SJSA1 (cell line): Measurements from ENCODE around the gene FBXL7. TPM values are rescaled to one million over a fixed set of nuclear protein-coding genes. Genes with fewer than 3 reads are reported as not detected.

Experiments used
- DNase-seq, 2 experiments: peaks; one replicate each; pipeline ENCODE4 v3.0.0-alpha.2; 2015 to 2020; ENCODE audit warnings: low spot score in 2 of 2, low read depth in 1 of 2
- H3K27ac ChIP-seq: fragments of 250-450 bp; sonication (Bioruptor Pico); 2 replicates; pipeline ENCODE4 v1.5.1; 2020; ENCODE audit warnings: mild to moderate bottlenecking, moderate library complexity
- H3K27me3 ChIP-seq: fragments of 250-450 bp; sonication (Bioruptor Pico); replicated peaks from 2 replicates; pipeline ENCODE4 v1.5.1; 2020; ENCODE audit warnings: mild to moderate bottlenecking, moderate library complexity
- H3K36me3 ChIP-seq: fragments of 250-450 bp; sonication (Bioruptor Pico); 2 replicates; pipeline ENCODE4 v1.5.1; 2020; ENCODE audit warnings: mild to moderate bottlenecking
- H3K4me1 ChIP-seq: fragments of 250-450 bp; sonication (Bioruptor Pico); replicated peaks from 2 replicates; pipeline ENCODE4 v1.6.1; 2021; ENCODE audit warnings: mild to moderate bottlenecking
- H3K4me3 ChIP-seq: fragments of 250-450 bp; sonication (Bioruptor Pico); 2 replicates; pipeline ENCODE4 v1.5.1; 2020; ENCODE audit warnings: mild to moderate bottlenecking
- H3K9me3 ChIP-seq: fragments of 250-450 bp; sonication (Bioruptor Pico); replicated peaks from 2 replicates; pipeline ENCODE4 v1.5.1; 2020; ENCODE audit warnings: mild to moderate bottlenecking
- total RNA-seq: library from RNA; depleted of rRNA; stranded (reverse); fragments of >200 nt; shearing (Covaris generic); gene quantifications from 2 replicates; pipeline ENCODE4 v1.2.3, GENCODE V29; 2014

The FBXL7 gene
- total RNA-seq, 1 experiment from 2014 or later: 14.6 TPM

- H3K9me3 ChIP-seq: no peaks in the 10 kb centered on the region
- peaks cover 49% of the 10 kb centered on the region for H3K36me3 ChIP-seq
- DNase-seq: peak in 1 of 2 experiments; percentile 57
- H3K4me1 ChIP-seq: peaks cover 16% of the 10 kb centered on the region
- H3K4me3 ChIP-seq: no peak overlapping the region
- peak overlapping the region; percentile 35; the same call in 1 of the 2 replicates for H3K27ac ChIP-seq
- H3K27me3 ChIP-seq: no peaks in the 10 kb centered on the region
These were observed 439.0 kb downstream of the FBXL7 start for GRCh38 chr5:15938961-15939360.

- Histone ChIP-seq H3K4me3 (no peak overlapping the region), H3K4me1 (peaks cover 14% of the 10 kb centered on the region), H3K9me3 (no peaks in the 10 kb centered on the region), H3K27me3 (no peaks in the 10 kb centered on the region), H3K27ac (no peak overlapping the region), H3K36me3 (peaks cover 52% of the 10 kb centered on the region)
- DNase-seq: no peak
These were observed 440.9 kb downstream of the FBXL7 start for GRCh38 chr5:15940905-15941304.

GRCh38 chr5:15943487-15943886 is 443.5 kb downstream of the FBXL7 start:
- H3K27me3 ChIP-seq: no peaks in the 10 kb centered on the region
- no peak overlapping the region for H3K27ac ChIP-seq
- no peak for DNase-seq

GRCh38 chr5:15946026-15946425 is 446.0 kb downstream of the FBXL7 start:
- Histone ChIP-seq H3K36me3 (peaks cover 37% of the 10 kb centered on the region), H3K4me3 (no peak overlapping the region), H3K27ac (no peak overlapping the region), H3K4me1 (no peaks in the 10 kb centered on the region), H3K27me3 (no peaks in the 10 kb centered on the region), H3K9me3 (no peaks in the 10 kb centered on the region)
- no peak for DNase-seq

More at GRCh38 chr5:15943487-15943886, 443.5 kb downstream of the FBXL7 start:
- Histone ChIP-seq H3K9me3 (no peaks in the 10 kb centered on the region), H3K4me1 (peaks cover 11% of the 10 kb centered on the region), H3K4me3 (no peak overlapping the region), H3K36me3 (peaks cover 36% of the 10 kb centered on the region)

GRCh38 chr5:15948190-15948589 is 448.2 kb downstream of the FBXL7 start:
- no peak overlapping the region for H3K27ac ChIP-seq
- DNase-seq: no peak

GRCh38 chr5:15951126-15951525 is 451.1 kb downstream of the FBXL7 start:
- no peaks in the 10 kb centered on the region for H3K9me3 ChIP-seq
- H3K36me3 ChIP-seq: peaks cover 22% of the 10 kb centered on the region
- H3K4me1 ChIP-seq: no peaks in the 10 kb centered on the region
- no peak overlapping the region for H3K27ac ChIP-seq
- H3K4me3 ChIP-seq: no peak overlapping the region
- H3K27me3 ChIP-seq: no peaks in the 10 kb centered on the region
- DNase-seq: no peak

More at GRCh38 chr5:15948190-15948589, 448.2 kb downstream of the FBXL7 start:
- H3K36me3 ChIP-seq: peaks cover 30% of the 10 kb centered on the region
- no peaks in the 10 kb centered on the region for H3K4me1 ChIP-seq
- no peaks in the 10 kb centered on the region for H3K27me3 ChIP-seq
- H3K9me3 ChIP-seq: no peaks in the 10 kb centered on the region
- no peak overlapping the region for H3K4me3 ChIP-seq

- Histone ChIP-seq H3K4me3 (no peak overlapping the region), H3K9me3 (no peaks in the 10 kb centered on the region)
- no peak for DNase-seq
These were observed 451.6 kb downstream of the FBXL7 start for GRCh38 chr5:15951550-15951949.

GRCh38 chr5:15956622-15957021 is 456.6 kb downstream of the FBXL7 start:
- Histone ChIP-seq H3K9me3 (no peaks in the 10 kb centered on the region), H3K27ac (no peak overlapping the region), H3K27me3 (no peaks in the 10 kb centered on the region), H3K36me3 (no peaks in the 10 kb centered on the region), H3K4me1 (no peaks in the 10 kb centered on the region), H3K4me3 (no peak overlapping the region)
- no peak for DNase-seq

More at GRCh38 chr5:15951550-15951949, 451.6 kb downstream of the FBXL7 start:
- Histone ChIP-seq H3K4me1 (no peaks in the 10 kb centered on the region), H3K27ac (no peak overlapping the region), H3K36me3 (peaks cover 22% of the 10 kb centered on the region), H3K27me3 (no peaks in the 10 kb centered on the region)

- no peaks in the 10 kb centered on the region for H3K9me3 ChIP-seq
- no peak overlapping the region for H3K4me3 ChIP-seq
- H3K27me3 ChIP-seq: no peaks in the 10 kb centered on the region
- no peak for DNase-seq
- H3K27ac ChIP-seq: no peak overlapping the region
- no peaks in the 10 kb centered on the region for H3K36me3 ChIP-seq
- no peaks in the 10 kb centered on the region for H3K4me1 ChIP-seq
These were observed 457.1 kb downstream of the FBXL7 start for GRCh38 chr5:15957124-15957523.

GRCh38 chr5:15959370-15960164 is 459.6 kb downstream of the FBXL7 start:
- Histone ChIP-seq H3K27me3 (no peaks in the 10 kb centered on the region), H3K4me1 (no peaks in the 10 kb centered on the region), H3K27ac (no peak overlapping the region), H3K4me3 (no peak overlapping the region), H3K9me3 (no peaks in the 10 kb centered on the region), H3K36me3 (no peaks in the 10 kb centered on the region)
- no peak for DNase-seq

GRCh38 chr5:15966066-15966640 is 466.2 kb downstream of the FBXL7 start:
- Histone ChIP-seq H3K4me1 (no peaks in the 10 kb centered on the region), H3K27ac (no peak overlapping the region), H3K36me3 (no peaks in the 10 kb centered on the region), H3K9me3 (no peaks in the 10 kb centered on the region), H3K27me3 (no peaks in the 10 kb centered on the region), H3K4me3 (no peak overlapping the region)
- no peak for DNase-seq

- Histone ChIP-seq H3K36me3 (no peaks in the 10 kb centered on the region), H3K9me3 (no peaks in the 10 kb centered on the region), H3K27ac (no peak overlapping the region), H3K4me3 (no peak overlapping the region), H3K27me3 (no peaks in the 10 kb centered on the region), H3K4me1 (no peaks in the 10 kb centered on the region)
- no peak for DNase-seq
These were observed 466.7 kb downstream of the FBXL7 start for GRCh38 chr5:15966651-15967050.

GRCh38 chr5:15968993-15969392 is 469.0 kb downstream of the FBXL7 start:
- no peaks in the 10 kb centered on the region for H3K36me3 ChIP-seq
- no peak overlapping the region for H3K27ac ChIP-seq
- no peaks in the 10 kb centered on the region for H3K4me1 ChIP-seq
- no peaks in the 10 kb centered on the region for H3K9me3 ChIP-seq
- DNase-seq: no peak
- H3K27me3 ChIP-seq: no peaks in the 10 kb centered on the region
- H3K4me3 ChIP-seq: no peak overlapping the region

GRCh38 chr5:15977851-15978250 is 477.9 kb downstream of the FBXL7 start:
- no peaks in the 10 kb centered on the region for H3K9me3 ChIP-seq
- H3K36me3 ChIP-seq: no peaks in the 10 kb centered on the region
- H3K27me3 ChIP-seq: no peaks in the 10 kb centered on the region
- no peak overlapping the region for H3K4me3 ChIP-seq
- no peak overlapping the region for H3K27ac ChIP-seq
- no peaks in the 10 kb centered on the region for H3K4me1 ChIP-seq
- no peak for DNase-seq
